Stomach (tissue), 4 donors: ENCODE results near the gene PSMB8.

Experiments used
- CTCF ChIP-seq, 7 experiments: fragments of 450-650 bp in 4 of 7; fragments of 200-600 bp in 3 of 7; sonication (generic) in 3 of 7; IDR thresholded peaks; one replicate each; pipeline ENCODE4 v1.5.1; 2016 to 2019; ENCODE audit warnings: antibody characterized with exemption in 7 of 7, control low read depth in 2 of 7, mild to moderate bottlenecking in 1 of 7
- POLR2AphosphoS5 ChIP-seq, 3 donors: sonication (generic); formaldehyde crosslinking; IDR thresholded peaks; one replicate each; pipeline ENCODE4 v1.6.1; 2016; ENCODE audit warnings: antibody characterized with exemption in 3 of 3

- TF ChIP-seq POLR2AphosphoS5 (IDR thresholded peaks at IDR 0.05) (no peak), CTCF (IDR thresholded peaks at IDR 0.05) (no peak)
These were observed 10.2 kb downstream of the PSMB8 start for GRCh38 chr6:32833664-32834063.
